Fibroblast of lung (primary cell): ENCODE measurements around the gene CCDC3. TPM values are rescaled to one million over a fixed set of nuclear protein-coding genes. Genes with fewer than 3 reads are reported as not detected.

Experiments used
- DNase-seq, 2 donors: peaks; one replicate each; pipeline versions ENCODE4 v3.0.0 to v3.0.0-alpha.2; 2010; ENCODE audit warnings: low read depth in 2 of 2
- H2AFZ ChIP-seq: 2 replicates; pipeline ENCODE4 v1.5.1; 2012; ENCODE audit warnings: low read length, control low read depth, inconsistent platforms
- H3K27ac ChIP-seq: 2 replicates; pipeline ENCODE4 v1.5.1; 2011; ENCODE audit warnings: low read length, control low read depth; ENCODE audit not compliant: insufficient read depth
- H3K27me3 ChIP-seq: 2 replicates; pipeline ENCODE4 v1.5.1; 2011; ENCODE audit warnings: mild to moderate bottlenecking, low read length; ENCODE audit not compliant: control insufficient read depth, insufficient read depth
- H3K36me3 ChIP-seq: 2 replicates; pipeline ENCODE4 v1.5.1; 2011; ENCODE audit warnings: low read length; ENCODE audit not compliant: control insufficient read depth, insufficient read depth
- H3K4me1 ChIP-seq: 2 replicates; pipeline ENCODE4 v1.5.1; 2011; ENCODE audit warnings: low read length; ENCODE audit not compliant: control insufficient read depth, insufficient read depth; ENCODE audit errors: extremely low read depth
- H3K4me2 ChIP-seq: 2 replicates; pipeline ENCODE4 v1.5.1; 2011; ENCODE audit warnings: low read length, control low read depth; ENCODE audit not compliant: insufficient read depth; ENCODE audit errors: extremely low read depth
- H3K4me3 ChIP-seq, 4 experiments: fragments of 200-600 bp in 1 of 4; sonication (generic) in 1 of 4; replicated peaks in 1 of 4; 2 replicates each; pipeline ENCODE4 v1.5.1; 2011 to 2016; ENCODE audit warnings: low read length in 4 of 4, low read depth in 3 of 4, mild to moderate bottlenecking in 3 of 4, control low read depth in 2 of 4, inconsistent platforms in 1 of 4, mixed read lengths in 1 of 4; ENCODE audit not compliant: insufficient read depth in 1 of 4; ENCODE audit errors: control extremely low read depth in 1 of 4
- H3K79me2 ChIP-seq: 2 replicates; pipeline ENCODE4 v1.5.1; 2012; ENCODE audit warnings: mild to moderate bottlenecking, low read length, inconsistent platforms; ENCODE audit not compliant: control insufficient read depth, insufficient read depth
- H3K9ac ChIP-seq: 2 replicates; pipeline ENCODE4 v1.5.1; 2011; ENCODE audit warnings: mild to moderate bottlenecking, low read length, control low read depth; ENCODE audit not compliant: insufficient read depth
- H3K9me3 ChIP-seq: 2 replicates; pipeline ENCODE4 v1.5.1; 2012; ENCODE audit warnings: low read depth, low read length; ENCODE audit not compliant: control insufficient read depth, insufficient read depth
- H4K20me1 ChIP-seq: 2 replicates; pipeline ENCODE4 v1.5.1; 2011; ENCODE audit warnings: low read length; ENCODE audit not compliant: control insufficient read depth, insufficient read depth; ENCODE audit errors: extremely low read depth
- EZH2 ChIP-seq: IDR thresholded peaks from 2 replicates; pipeline ENCODE4 v1.5.1; 2012; ENCODE audit warnings: low read length, control low read depth, mild to moderate bottlenecking; ENCODE audit errors: missing control alignments
- polyA plus RNA-seq, 2 donors: library from polyadenylated mRNA; depleted of rRNA in 1 of 2; stranded (reverse) in 1 of 2; unstranded in 1 of 2; fragments of >200 nt; gene quantifications; 2 replicates each; pipeline ENCODE4 v1.2.1, GENCODE V29; 2011 to 2012; ENCODE audit warnings: missing spikeins in 1 of 2
- total RNA-seq: library from RNA; depleted of rRNA; stranded (reverse); fragments of >200 nt; gene quantifications from 2 replicates; pipeline ENCODE4 v1.2.1, GENCODE V29; 2014
- TF ChIP-seq, protein P1 (sequence below), 2 donors: IDR thresholded peaks in 1 of 2; conservative IDR thresholded peaks in 1 of 2; 1 replicate in 1 of 2; 2 replicates in 1 of 2; pipeline ENCODE4 v1.5.1; 2011 to 2012; ENCODE audit warnings: low read length in 2 of 2, control low read depth in 1 of 2, inconsistent platforms in 1 of 2, low read depth in 1 of 2, mild to moderate bottlenecking in 1 of 2

Gene CCDC3
- total and polyA plus RNA-seq, 2 donors (not counting 1 experiment from before 2014, with no cell fraction given): 0.33 to 0.65 TPM

DNA sequence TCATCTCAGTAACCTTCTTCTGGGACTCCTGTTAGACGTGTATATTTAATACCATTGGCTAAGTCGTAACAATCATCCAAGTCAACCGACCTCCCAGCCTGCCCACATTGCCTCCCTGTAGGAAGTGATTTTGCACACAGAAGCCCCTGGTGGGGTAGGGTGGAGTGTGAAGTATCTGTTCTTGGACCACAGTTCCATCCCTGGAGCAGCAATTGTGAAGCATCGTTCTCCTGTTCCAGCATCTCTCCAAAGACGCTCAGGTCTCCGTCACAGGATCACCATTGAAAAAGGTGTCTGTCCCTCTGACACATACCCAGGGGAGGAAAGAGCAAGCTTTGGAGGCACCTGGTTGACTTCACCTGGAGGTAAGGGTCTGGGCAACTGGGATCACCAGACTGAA lies 72.9 kb downstream of the CCDC3 start:
- Histone ChIP-seq H3K27ac (no peak overlapping the region), H3K4me1 (no peaks in the 10 kb centered on the region), H3K4me2 (no peak overlapping the region), H3K4me3 (no peak overlapping the region), H2AFZ (no peak overlapping the region), H4K20me1 (no peaks in the 10 kb centered on the region), H3K36me3 (no peaks in the 10 kb centered on the region), H3K27me3 (no peaks in the 10 kb centered on the region), H3K79me2 (no peaks in the 10 kb centered on the region), H3K9ac (no peak overlapping the region), H3K9me3 (no peaks in the 10 kb centered on the region)
- DNase-seq: no peak
- TF ChIP-seq, protein P1, sequence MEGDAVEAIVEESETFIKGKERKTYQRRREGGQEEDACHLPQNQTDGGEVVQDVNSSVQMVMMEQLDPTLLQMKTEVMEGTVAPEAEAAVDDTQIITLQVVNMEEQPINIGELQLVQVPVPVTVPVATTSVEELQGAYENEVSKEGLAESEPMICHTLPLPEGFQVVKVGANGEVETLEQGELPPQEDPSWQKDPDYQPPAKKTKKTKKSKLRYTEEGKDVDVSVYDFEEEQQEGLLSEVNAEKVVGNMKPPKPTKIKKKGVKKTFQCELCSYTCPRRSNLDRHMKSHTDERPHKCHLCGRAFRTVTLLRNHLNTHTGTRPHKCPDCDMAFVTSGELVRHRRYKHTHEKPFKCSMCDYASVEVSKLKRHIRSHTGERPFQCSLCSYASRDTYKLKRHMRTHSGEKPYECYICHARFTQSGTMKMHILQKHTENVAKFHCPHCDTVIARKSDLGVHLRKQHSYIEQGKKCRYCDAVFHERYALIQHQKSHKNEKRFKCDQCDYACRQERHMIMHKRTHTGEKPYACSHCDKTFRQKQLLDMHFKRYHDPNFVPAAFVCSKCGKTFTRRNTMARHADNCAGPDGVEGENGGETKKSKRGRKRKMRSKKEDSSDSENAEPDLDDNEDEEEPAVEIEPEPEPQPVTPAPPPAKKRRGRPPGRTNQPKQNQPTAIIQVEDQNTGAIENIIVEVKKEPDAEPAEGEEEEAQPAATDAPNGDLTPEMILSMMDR (conservative IDR thresholded peaks at IDR 0.05 in 1 of 2, IDR thresholded peaks at IDR 0.05 in 1 of 2; ENCODE audit: low read depth in 1 of 2, low read length in 2 of 2): no peak

DNA sequence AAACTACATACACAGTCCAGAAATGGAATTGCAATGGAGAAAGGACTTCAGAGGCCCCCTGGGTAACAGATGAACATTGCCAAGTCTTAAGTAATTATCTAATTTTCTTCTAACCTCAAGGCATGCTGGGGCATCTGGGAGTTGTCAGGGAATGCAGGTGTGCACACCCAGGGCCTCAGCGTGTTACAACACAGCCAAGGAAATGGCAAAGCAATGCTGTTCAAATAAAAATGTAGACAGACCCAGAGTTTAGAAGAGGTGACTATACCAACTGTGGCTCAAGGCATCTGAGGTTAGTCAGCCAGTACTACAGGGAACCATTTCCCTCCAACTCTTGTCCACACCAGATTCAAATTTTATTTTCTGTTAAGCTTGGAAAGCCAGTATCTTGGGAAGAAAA lies 73.6 kb downstream of the CCDC3 start:
- no peak for DNase-seq
- no peak overlapping the region for H3K4me2 ChIP-seq
- H3K9ac ChIP-seq: no peak overlapping the region
- H3K4me1 ChIP-seq: no peaks in the 10 kb centered on the region
- no peak overlapping the region for H2AFZ ChIP-seq
- H3K9me3 ChIP-seq: no peaks in the 10 kb centered on the region
- no peaks in the 10 kb centered on the region for H3K79me2 ChIP-seq
- H3K36me3 ChIP-seq: no peaks in the 10 kb centered on the region
- H4K20me1 ChIP-seq: no peaks in the 10 kb centered on the region
- H3K27ac ChIP-seq: no peak overlapping the region
- TF ChIP-seq, protein P1 (conservative IDR thresholded peaks at IDR 0.05 in 1 of 2, IDR thresholded peaks at IDR 0.05 in 1 of 2; ENCODE audit: low read depth in 1 of 2, low read length in 2 of 2): no peak
- no peak for TF ChIP-seq EZH2
- no peak overlapping the region for H3K4me3 ChIP-seq
- H3K27me3 ChIP-seq: no peaks in the 10 kb centered on the region

DNA sequence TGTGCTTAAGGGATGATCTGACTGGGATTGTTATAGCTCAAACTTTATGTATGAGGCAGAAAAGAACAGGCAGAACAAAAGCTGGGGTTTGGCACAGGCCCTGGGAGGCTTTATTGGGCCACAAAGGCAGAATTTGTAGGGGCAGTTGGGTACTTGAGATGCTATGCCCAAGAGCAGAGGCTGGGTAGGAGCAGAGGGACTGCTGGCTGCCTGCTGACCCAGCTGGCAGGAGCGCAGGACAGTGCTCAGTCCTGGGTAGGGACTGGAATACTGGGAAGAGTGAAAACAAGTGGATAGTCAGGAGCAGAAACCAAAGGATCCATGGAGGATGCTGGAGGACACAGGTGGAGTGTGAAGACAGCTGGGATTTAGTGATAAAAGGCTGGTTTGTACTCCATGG lies 75.7 kb downstream of the CCDC3 start:
- no peaks in the 10 kb centered on the region for H3K9me3 ChIP-seq
- no peaks in the 10 kb centered on the region for H3K4me1 ChIP-seq
- H3K79me2 ChIP-seq: no peaks in the 10 kb centered on the region
- no peak overlapping the region for H3K27ac ChIP-seq
- TF ChIP-seq, protein P1 (conservative IDR thresholded peaks at IDR 0.05 in 1 of 2, IDR thresholded peaks at IDR 0.05 in 1 of 2; ENCODE audit: low read depth in 1 of 2, low read length in 2 of 2): no peak
- no peak for TF ChIP-seq EZH2
- no peak overlapping the region for H3K4me3 ChIP-seq
- H2AFZ ChIP-seq: no peak overlapping the region
- DNase-seq: no peak
- H3K36me3 ChIP-seq: no peaks in the 10 kb centered on the region
- H3K9ac ChIP-seq: no peak overlapping the region
- H4K20me1 ChIP-seq: no peaks in the 10 kb centered on the region
- H3K4me2 ChIP-seq: no peak overlapping the region
- no peaks in the 10 kb centered on the region for H3K27me3 ChIP-seq
